OCI-LY3 (cell line): ENCODE measurements around the gene FBXL4.

Experiments used
- H2AFZ ChIP-seq: fragments of 200-600, 300-600 bp; shearing (Covaris generic); 2 replicates; pipeline ENCODE4 v1.6.0; 2014; ENCODE audit warnings: antibody characterized with exemption, low read depth, low read length
- H3K27ac ChIP-seq: fragments of 200-600, 300-600 bp; sonication (generic); 2 replicates; pipeline ENCODE4 v1.5.1; 2014; ENCODE audit warnings: mild to moderate bottlenecking, low read length, moderate library complexity, mixed read lengths
- H3K27me3 ChIP-seq: fragments of 200-600, 300-600 bp; sonication (generic); 2 replicates; pipeline ENCODE4 v1.6.1; 2014; ENCODE audit warnings: low read depth, low read length, mixed read lengths
- H3K36me3 ChIP-seq: fragments of 200-600, 300-600 bp; sonication (generic); replicated peaks from 2 replicates; pipeline ENCODE3; 2014; ENCODE audit warnings: low read depth, low read length, mixed read lengths
- H3K4me1 ChIP-seq: fragments of 300-600, 200-600 bp; sonication (generic); 2 replicates; pipeline ENCODE4 v1.6.1; 2014; ENCODE audit warnings: low read length, mixed read lengths
- H3K4me2 ChIP-seq: fragments of 200-600, 300-600 bp; sonication (generic); 2 replicates; pipeline ENCODE4 v1.6.1; 2014; ENCODE audit warnings: low read length, mixed read lengths
- H3K4me3 ChIP-seq: fragments of 300-600, 200-600 bp; sonication (generic); 2 replicates; pipeline ENCODE4 v1.5.1; 2014; ENCODE audit warnings: antibody characterized with exemption, mild to moderate bottlenecking, low read length, moderate library complexity
- H3K79me2 ChIP-seq: fragments of 300-600, 200-600 bp; shearing (Covaris generic); 2 replicates; pipeline ENCODE4 v1.6.1; 2014; ENCODE audit warnings: mild to moderate bottlenecking, low read length, mixed read lengths
- H3K9ac ChIP-seq: fragments of 300-600, 200-600 bp; shearing (Covaris generic); 2 replicates; pipeline ENCODE4 v1.6.0; 2014; ENCODE audit warnings: mild to moderate bottlenecking, low read length, moderate library complexity
- H3K9me3 ChIP-seq: fragments of 200-600, 300-600 bp; shearing (Covaris generic); 2 replicates; pipeline ENCODE4 v1.6.1; 2014; ENCODE audit warnings: low read length, mixed read lengths; ENCODE audit not compliant: insufficient read depth
- H4K20me1 ChIP-seq: fragments of 200-600, 300-600 bp; sonication (generic); 2 replicates; pipeline ENCODE4 v1.6.1; 2016; ENCODE audit warnings: low read length, mixed read lengths; ENCODE audit not compliant: insufficient read depth
- CTCF ChIP-seq: fragments of 200-600, 300-600 bp; sonication (generic); IDR thresholded peaks from 2 replicates; pipeline ENCODE4 v1.5.1; 2014; ENCODE audit warnings: antibody characterized with exemption, low read length, low read depth
- EZH2phosphoT487 ChIP-seq: fragments of 200-600 bp; shearing (Covaris generic); IDR thresholded peaks from 2 replicates; pipeline ENCODE4 v1.6.1; 2018; ENCODE audit warnings: antibody characterized with exemption, mixed run types, low read depth

Gene FBXL4

GRCh38 chr6:98838975-98839374 lies 108.8 kb downstream of the FBXL4 start:
- no peaks in the 10 kb centered on the region for H3K27me3 ChIP-seq
- no peaks in the 10 kb centered on the region for H3K79me2 ChIP-seq
- no peak overlapping the region for H3K4me2 ChIP-seq
- TF ChIP-seq EZH2phosphoT487 (no peak), CTCF (no peak)
- H3K4me3 ChIP-seq, result no peak overlapping the region
- H2AFZ ChIP-seq, result no peak overlapping the region
- H3K9ac ChIP-seq, result no peak overlapping the region
- no peak overlapping the region for H3K27ac ChIP-seq
- no peaks in the 10 kb centered on the region for H3K4me1 ChIP-seq
- H3K36me3 ChIP-seq, result no peaks in the 10 kb centered on the region
- H4K20me1 ChIP-seq, result no peaks in the 10 kb centered on the region
- H3K9me3 ChIP-seq, result no peaks in the 10 kb centered on the region

GRCh38 chr6:98838032-98838431 lies 109.7 kb downstream of the FBXL4 start:
- no peaks in the 10 kb centered on the region for H4K20me1 ChIP-seq
- no peak overlapping the region for H3K4me2 ChIP-seq
- no peak overlapping the region for H3K9ac ChIP-seq
- no peak overlapping the region for H2AFZ ChIP-seq
- no peaks in the 10 kb centered on the region for H3K36me3 ChIP-seq
- H3K9me3 ChIP-seq, result no peaks in the 10 kb centered on the region
- H3K27ac ChIP-seq, result no peak overlapping the region
- H3K27me3 ChIP-seq, result no peaks in the 10 kb centered on the region
- TF ChIP-seq EZH2phosphoT487 (no peak), CTCF (no peak)
- no peaks in the 10 kb centered on the region for H3K4me1 ChIP-seq
- no peak overlapping the region for H3K4me3 ChIP-seq
- no peaks in the 10 kb centered on the region for H3K79me2 ChIP-seq

GRCh38 chr6:98836962-98837944 lies 110.5 kb downstream of the FBXL4 start:
- no peak overlapping the region for H2AFZ ChIP-seq
- H4K20me1 ChIP-seq, result no peaks in the 10 kb centered on the region
- no peaks in the 10 kb centered on the region for H3K79me2 ChIP-seq
- no peaks in the 10 kb centered on the region for H3K4me1 ChIP-seq
- TF ChIP-seq EZH2phosphoT487 (no peak), CTCF (no peak)
- no peaks in the 10 kb centered on the region for H3K27me3 ChIP-seq
- no peaks in the 10 kb centered on the region for H3K9me3 ChIP-seq
- H3K4me2 ChIP-seq, result no peak overlapping the region
- no peaks in the 10 kb centered on the region for H3K36me3 ChIP-seq
- no peak overlapping the region for H3K27ac ChIP-seq
- H3K4me3 ChIP-seq, result no peak overlapping the region
- H3K9ac ChIP-seq, result no peak overlapping the region

GRCh38 chr6:98836025-98836961 lies 111.5 kb downstream of the FBXL4 start:
- Histone ChIP-seq H3K4me2 (no peak overlapping the region), H3K9ac (no peak overlapping the region), H3K4me3 (no peak overlapping the region), H3K79me2 (no peaks in the 10 kb centered on the region), H3K9me3 (no peaks in the 10 kb centered on the region), H3K27me3 (no peaks in the 10 kb centered on the region), H3K36me3 (no peaks in the 10 kb centered on the region), H2AFZ (no peak overlapping the region), H4K20me1 (no peaks in the 10 kb centered on the region), H3K27ac (no peak overlapping the region), H3K4me1 (no peaks in the 10 kb centered on the region)
- no peak for TF ChIP-seq CTCF
- no peak for TF ChIP-seq EZH2phosphoT487
